Testis (tissue), 2 donors: ENCODE measurements around the gene PLCXD3.

ENCODE experiments used
- POLR2A ChIP-seq: fragments of 450-650 bp; IDR thresholded peaks from one replicate; pipeline ENCODE4 v1.6.1; 2017; ENCODE audit warnings: antibody characterized with exemption, mild to moderate bottlenecking, moderate library complexity
- TF ChIP-seq, protein P1 (sequence below), 3 experiments: fragments of 450-650 bp in 2 of 3; fragments of 200-600 bp in 1 of 3; sonication (generic) in 1 of 3; IDR thresholded peaks; one replicate each; pipeline ENCODE4 v1.5.1; 2016 to 2019; ENCODE audit warnings: antibody characterized with exemption in 3 of 3, mild to moderate bottlenecking in 2 of 3, moderate library complexity in 1 of 3

GRCh38 chr5:41412496-41412895 is 97.9 kb downstream of the PLCXD3 start:
- TF ChIP-seq, protein P1, sequence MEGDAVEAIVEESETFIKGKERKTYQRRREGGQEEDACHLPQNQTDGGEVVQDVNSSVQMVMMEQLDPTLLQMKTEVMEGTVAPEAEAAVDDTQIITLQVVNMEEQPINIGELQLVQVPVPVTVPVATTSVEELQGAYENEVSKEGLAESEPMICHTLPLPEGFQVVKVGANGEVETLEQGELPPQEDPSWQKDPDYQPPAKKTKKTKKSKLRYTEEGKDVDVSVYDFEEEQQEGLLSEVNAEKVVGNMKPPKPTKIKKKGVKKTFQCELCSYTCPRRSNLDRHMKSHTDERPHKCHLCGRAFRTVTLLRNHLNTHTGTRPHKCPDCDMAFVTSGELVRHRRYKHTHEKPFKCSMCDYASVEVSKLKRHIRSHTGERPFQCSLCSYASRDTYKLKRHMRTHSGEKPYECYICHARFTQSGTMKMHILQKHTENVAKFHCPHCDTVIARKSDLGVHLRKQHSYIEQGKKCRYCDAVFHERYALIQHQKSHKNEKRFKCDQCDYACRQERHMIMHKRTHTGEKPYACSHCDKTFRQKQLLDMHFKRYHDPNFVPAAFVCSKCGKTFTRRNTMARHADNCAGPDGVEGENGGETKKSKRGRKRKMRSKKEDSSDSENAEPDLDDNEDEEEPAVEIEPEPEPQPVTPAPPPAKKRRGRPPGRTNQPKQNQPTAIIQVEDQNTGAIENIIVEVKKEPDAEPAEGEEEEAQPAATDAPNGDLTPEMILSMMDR (IDR thresholded peaks at IDR 0.05): no peak
- TF ChIP-seq POLR2A: no peak
